GM18870 (cell line): Measurements from ENCODE around the gene KCNK5.

ENCODE experiments used
- ATAC-seq: cut with Tn5 transposase; IDR thresholded peaks from one replicate; pipeline ENCODE4 v1.9.1; 2021; ENCODE audit warnings: moderate library complexity; ENCODE audit not compliant: unreplicated experiment

The KCNK5 gene

DNA sequence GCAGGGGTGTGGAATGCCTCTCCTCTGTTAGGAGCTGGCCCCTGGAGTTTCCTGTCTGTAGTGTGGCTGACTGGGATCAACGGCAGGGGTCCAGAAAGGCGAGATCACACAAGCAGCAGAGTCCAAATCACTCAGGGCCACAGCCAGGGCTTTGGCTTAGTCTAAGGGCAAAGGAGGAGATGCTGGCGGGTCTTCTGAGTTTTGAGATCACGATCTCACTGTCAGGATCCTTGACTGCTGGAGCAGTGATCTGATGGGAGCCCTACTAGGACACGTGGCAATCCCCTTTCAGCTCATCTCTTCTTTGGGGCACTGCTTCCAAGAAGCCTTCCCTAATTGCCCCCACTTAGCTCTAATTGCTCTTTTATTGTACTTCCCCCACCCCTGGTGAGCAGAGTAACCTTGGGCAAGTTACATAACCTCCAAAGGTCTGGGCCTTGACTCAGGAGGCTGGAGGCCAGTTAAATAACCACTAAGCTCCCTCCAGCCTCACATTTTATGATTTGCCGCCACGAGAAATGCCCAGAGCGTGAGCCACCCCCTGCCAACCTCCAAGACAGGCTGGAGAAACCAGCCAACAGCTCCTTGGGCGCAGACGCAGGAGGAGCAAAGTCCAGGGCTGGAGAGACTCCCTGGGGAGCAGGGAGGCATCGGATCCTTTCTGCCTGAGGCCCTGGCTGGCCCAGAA, 12.0 kb downstream of the KCNK5 start:
- no peak for ATAC-seq

GRCh38 chr6:39215640-39216158, 13.6 kb downstream of the KCNK5 start:
- no peak for ATAC-seq

DNA sequence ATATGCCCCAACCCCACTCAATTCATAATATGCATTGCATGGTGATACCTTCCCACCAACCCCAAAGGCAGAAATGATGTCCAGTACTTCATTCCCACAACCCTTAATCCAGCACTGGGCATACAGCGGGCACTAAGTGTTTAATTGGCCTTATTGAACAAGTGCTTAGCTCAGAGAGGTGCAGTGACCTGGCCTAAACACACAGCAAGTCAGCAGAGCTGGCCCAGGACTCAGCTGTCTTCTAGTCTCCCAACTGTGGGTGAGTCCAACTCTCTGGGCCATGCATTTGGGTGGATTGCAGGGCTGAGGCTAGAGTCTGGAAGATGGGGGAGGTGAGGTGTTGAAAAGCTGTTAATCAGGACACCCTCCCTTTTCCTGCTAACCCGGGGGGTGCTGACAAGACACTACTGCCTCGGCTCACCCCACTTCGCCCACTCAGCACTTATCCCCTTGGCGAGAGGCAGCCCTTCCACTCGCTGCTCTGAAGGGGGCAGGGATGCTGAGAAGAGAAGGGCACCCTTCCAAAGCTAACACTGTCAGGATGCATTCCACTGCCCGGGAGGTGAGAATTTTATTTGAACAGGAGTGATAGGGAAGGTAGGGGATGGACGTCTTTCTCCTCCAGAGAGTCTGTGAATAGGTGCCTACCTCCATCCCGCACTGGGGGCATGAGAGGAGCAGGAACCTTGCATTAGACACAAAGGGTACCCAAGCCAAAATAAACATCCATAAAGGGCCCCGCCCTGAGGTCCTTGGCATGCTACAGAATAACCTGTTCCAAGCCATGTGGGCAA, 14.2 kb downstream of the KCNK5 start:
- no peak for ATAC-seq

- no peak for ATAC-seq
Measured at GRCh38 chr6:39214120-39214813, 15.0 kb downstream of the KCNK5 start.

- no peak for ATAC-seq
Measured at GRCh38 chr6:39213195-39213920, 15.9 kb downstream of the KCNK5 start.

DNA sequence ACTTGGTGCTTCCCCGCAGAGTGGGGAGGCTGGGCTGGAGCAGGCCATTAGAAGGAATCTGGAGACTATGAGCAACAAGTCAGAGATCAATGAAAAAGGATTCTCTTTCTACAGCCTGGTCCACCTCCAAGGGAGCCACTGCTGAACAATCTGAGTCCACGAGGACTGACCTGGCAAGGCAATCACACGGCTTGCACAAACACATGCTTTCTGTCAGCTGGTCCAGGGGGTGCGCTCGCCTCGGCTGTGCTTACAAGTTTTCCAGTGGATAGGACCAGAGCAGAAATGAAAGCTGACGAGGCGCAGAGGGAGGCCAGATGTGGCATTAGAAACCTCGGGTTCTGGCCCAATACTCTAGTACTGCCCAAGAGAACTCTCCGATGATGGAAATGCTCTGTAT, 18.1 kb downstream of the KCNK5 start:
- ATAC-seq, result no peak

- ATAC-seq, result no peak
Measured at GRCh38 chr6:39210450-39210849, 18.8 kb downstream of the KCNK5 start.

DNA sequence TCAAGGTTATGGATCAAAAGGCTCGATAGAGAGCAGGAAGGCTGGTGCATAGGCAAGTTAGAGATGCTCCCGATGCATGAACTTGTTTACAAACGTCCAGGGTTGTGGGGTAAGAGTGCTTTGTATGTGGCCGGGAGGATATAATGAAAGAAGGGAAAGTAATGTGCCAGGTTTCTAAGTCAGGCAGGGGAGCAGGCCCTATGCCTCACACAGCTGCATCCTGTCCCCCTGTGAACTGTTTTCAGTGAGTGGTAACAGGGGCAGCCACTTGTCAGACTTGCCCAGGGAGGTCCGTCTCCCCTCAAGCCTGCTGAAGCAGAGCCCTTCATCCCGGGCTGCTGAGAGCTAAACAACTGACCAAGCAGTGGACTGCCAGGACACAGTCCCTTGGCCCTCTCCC, 19.4 kb downstream of the KCNK5 start:
- no peak for ATAC-seq

DNA sequence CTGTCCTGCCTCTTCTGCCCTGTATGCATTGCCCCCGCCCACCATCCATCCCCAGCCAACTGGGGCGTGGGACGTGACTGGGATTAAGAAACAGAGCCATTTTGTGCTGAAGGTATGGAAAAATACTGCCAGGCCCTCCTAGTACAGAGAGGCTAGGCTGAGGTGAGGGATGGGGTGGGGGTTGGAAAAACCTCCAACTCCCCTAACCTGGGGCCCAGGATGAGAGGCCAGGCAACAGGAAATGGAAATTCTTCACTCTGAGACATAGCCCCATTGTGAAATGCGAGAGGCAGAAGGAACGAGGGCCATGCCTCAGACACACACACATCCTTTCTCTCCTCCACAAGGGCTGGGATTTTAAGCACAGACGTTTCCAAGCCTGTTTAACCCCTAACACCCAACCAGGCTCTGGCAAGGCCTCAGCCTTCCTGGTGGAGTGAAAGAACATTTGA, 19.9 kb downstream of the KCNK5 start:
- no peak for ATAC-seq

DNA sequence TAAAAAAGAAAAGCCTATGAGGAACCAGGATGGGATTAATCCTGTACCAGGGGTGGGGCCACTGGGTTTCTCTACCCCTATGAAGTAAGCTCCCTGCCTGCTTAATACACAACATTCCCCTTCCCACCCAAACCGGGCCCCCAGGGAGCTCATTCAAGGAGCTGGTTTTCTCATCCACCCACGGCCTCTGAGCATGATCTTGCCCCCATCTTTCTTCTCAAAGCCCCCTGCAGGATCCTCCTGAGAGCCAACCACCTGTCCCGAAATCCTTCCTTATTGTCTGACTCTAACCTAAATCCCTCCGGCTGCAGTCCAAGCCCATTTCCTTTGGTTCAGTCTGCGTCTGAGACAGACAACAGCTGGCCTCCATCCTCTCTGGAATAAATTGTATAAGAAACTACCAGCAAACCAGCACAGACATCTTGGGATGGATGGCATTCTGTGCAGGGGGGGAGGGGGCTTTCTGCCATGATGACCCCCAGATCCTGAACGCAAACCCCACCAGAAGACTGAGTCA, 21.0 kb downstream of the KCNK5 start:
- no peak for ATAC-seq

GRCh38 chr6:39207416-39208222, 21.7 kb downstream of the KCNK5 start:
- no peak for ATAC-seq

DNA sequence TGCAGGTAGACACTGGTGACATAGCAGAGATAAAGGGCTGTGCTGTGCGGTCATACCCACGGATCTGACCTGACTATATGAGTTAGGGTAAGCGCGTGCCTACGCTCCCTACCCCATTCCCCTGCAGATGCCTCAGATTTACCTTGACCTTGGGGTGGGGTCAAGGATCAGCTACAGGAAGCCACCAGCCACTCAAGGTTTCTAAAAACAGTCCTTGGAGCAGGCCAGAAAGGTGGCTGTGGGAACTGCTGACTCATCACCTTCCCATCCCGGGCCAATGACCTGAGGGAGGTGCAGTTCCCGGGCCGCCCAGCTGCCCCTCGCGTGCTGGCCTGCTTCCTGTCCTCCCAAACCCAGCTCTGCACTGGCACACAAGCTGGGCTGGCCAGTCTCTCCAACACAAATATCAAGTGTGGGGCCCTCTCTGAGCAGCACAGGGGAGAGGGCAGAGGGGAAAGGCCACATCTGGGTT, 23.0 kb downstream of the KCNK5 start:
- no peak for ATAC-seq

DNA sequence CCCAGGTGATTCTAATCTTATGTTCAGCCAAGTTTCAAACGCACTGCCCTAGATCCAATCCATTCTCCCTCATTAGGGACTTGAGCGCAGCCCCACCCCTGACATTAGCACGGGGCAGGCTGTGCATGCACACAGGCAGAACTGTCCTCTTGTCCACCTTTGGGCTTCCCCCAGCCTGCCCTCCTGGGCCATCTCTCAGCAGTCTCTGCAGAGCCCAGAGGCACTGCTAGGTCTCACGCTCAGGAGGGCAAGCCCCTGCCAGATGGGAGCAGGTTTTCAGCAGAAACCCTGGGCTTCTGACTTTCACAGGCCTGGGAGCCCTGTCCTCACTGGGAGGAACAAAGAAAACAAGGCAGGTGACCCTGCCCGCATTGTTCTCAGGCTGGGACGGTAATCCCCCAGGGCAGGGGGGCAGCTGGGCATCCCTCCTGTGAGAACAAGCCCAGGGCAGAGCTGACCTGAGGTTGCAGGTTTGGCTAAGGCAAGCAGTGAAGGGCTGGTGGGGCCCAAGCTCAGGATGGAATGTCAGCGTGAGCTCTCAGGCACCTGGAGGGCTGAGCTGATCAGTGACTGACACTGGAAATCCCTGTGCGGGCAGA, 24.5 kb downstream of the KCNK5 start:
- no peak for ATAC-seq

GRCh38 chr6:39204160-39204495, 25.1 kb downstream of the KCNK5 start:
- ATAC-seq, result no peak

DNA sequence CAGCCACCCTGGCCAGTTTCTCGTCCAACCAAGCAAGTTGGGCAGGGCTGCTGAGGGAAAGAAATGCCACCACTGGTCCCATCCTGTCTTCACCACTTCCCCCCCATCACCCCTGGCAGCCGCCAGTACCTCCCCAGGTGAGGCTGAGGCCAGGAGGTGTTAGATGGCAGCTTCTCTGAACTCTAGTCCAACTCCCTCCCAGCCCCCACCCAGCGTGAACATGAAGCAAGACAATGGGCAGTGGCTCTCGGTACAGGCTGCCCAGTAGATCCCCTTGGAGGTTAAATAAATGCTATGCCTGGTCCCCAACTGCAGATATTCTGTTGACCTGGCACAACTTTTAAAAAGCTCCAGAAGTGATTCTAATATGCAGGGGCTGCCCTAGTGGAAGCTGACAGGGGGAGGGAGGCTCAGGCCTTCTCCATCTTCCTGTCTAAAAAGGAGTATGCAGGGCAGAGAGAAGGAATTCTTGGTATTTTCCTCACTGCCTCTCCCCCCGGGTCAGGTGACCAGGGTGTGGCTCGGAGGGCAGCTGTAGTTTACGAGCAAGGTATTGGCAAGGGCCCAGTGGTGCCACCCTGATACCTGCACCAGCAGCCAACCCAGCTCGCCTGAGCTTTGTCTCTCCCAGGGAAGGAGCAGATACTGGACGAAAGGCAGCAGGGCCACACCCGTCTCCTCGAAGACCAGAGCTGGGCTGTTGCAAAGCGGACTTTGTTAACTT, 25.7 kb downstream of the KCNK5 start:
- ATAC-seq, result no peak

- no peak for ATAC-seq
Measured at GRCh38 chr6:39202166-39202565, 27.1 kb downstream of the KCNK5 start.

- no peak for ATAC-seq
Measured at GRCh38 chr6:39200498-39201020, 28.7 kb downstream of the KCNK5 start.

GRCh38 chr6:39199976-39200375, 29.3 kb downstream of the KCNK5 start:
- no peak for ATAC-seq
